ENCODE measurements around the gene TP53INP2.

TP53INP2 gene

DNA sequence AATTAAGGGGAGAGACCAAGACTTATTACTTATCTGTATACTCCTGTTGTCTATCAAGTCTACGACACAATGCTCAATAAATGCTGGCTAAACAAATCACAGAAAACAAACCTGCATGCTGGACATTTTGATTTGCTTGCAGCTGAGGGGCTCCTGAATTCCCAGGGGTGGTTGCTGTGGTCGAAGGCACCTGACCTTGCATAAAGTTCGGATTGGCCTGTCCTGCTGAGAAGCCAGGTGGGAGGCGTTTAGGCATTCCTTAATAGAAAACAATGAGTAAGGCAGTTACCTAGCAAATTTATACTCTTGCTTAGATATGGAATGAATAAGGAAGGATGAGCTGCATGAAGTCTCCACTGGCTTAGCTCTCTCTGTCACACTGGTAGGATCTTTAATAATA, 50.5 kb downstream of the TP53INP2 start:
- WGBS, 2 experiments (ENCODE audit: insufficient coverage in 2 of 2), result 79 to 100% methylated on average over 1 to 4 of the region's 4 CpGs
- H3K36me3 ChIP-seq (ENCODE audit: control insufficient read depth, insufficient read depth, low read length), result peaks cover 77% of the 10 kb centered on the region
- no peak overlapping the region for H3K4me3 ChIP-seq (ENCODE audit: extremely low read depth, insufficient read depth, low read length, poor library complexity, severe bottlenecking)
- H3K9me3 ChIP-seq (ENCODE audit: control insufficient read depth, low read length), result no peaks in the 10 kb centered on the region
- H3K4me1 ChIP-seq (ENCODE audit: control insufficient read depth, insufficient read depth, low read length, poor library complexity, severe bottlenecking), result no peaks in the 10 kb centered on the region
- H3K27ac ChIP-seq (ENCODE audit: low read depth, low read length, severe bottlenecking), result no peak overlapping the region

DNA sequence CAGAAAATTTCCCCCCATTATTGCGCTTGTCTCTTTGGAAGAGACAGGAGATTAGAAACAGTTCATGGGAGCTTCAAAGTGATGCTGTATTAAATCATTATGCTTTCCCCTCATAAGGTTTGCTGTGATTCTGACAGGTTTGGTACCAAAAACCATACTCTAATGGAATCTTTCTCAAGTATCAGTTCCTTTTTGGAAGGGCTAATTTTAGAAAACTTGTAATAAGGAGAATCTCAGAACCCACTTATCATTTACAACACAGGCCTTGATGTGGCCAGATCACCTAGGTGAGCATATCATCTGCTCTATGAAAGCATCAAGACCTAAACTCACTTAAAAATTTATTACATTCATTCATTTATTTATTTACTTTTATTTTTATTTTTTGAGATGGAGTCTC, 51.2 kb downstream of the TP53INP2 start:
- Histone ChIP-seq H3K36me3 (ENCODE audit: control insufficient read depth, insufficient read depth, low read length) (peaks cover 76% of the 10 kb centered on the region), H3K4me1 (ENCODE audit: control insufficient read depth, insufficient read depth, low read length, poor library complexity, severe bottlenecking) (no peaks in the 10 kb centered on the region), H3K9me3 (ENCODE audit: control insufficient read depth, low read length) (no peaks in the 10 kb centered on the region), H3K4me3 (ENCODE audit: extremely low read depth, insufficient read depth, low read length, poor library complexity, severe bottlenecking) (no peak overlapping the region), H3K27ac (ENCODE audit: low read depth, low read length, severe bottlenecking) (no peak overlapping the region)
- WGBS, 2 experiments (ENCODE audit: insufficient coverage in 2 of 2), result no CpG with 5 or more reads among the region's 1 CpG

DNA sequence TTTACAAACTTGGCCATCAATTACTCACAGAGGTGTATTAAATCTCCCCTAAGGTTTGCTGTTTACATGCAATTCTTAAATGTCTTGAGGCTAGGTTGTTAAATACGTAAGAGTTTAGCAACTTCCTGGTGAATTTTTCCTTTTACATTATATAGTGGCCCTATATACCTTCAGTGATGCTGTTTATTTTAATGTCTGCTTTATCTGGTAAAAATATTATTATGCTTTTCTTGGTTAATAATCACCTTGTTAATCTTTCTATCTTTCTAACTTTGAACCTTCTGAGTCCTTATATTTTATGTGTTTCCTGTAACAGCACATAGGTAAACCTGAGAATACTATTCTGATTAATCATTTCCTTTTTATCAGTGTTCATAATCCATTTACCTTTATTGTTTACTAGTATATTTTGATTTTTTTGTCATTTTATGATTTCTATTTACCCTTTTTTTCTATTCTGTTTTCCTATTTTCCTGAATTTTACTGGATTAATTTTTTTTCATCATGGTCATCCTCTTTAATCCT, 57.9 kb downstream of the TP53INP2 start:
- Histone ChIP-seq H3K4me1 (ENCODE audit: control insufficient read depth, insufficient read depth, low read length, poor library complexity, severe bottlenecking) (no peaks in the 10 kb centered on the region), H3K4me3 (ENCODE audit: extremely low read depth, insufficient read depth, low read length, poor library complexity, severe bottlenecking) (no peak overlapping the region), H3K9me3 (ENCODE audit: control insufficient read depth, low read length) (no peaks in the 10 kb centered on the region), H3K36me3 (ENCODE audit: control insufficient read depth, insufficient read depth, low read length) (peaks cover 79% of the 10 kb centered on the region), H3K27ac (ENCODE audit: low read depth, low read length, severe bottlenecking) (no peak overlapping the region)
- WGBS, 2 experiments (ENCODE audit: insufficient coverage in 2 of 2), result no CpG with 5 or more reads among the region's 1 CpG

All from mesodermal cell (in vitro differentiated cells).